Lung (tissue), 12 donors: Measurements from ENCODE around the gene UBE2H. TPM values are rescaled to one million over a fixed set of nuclear protein-coding genes. Genes with fewer than 3 reads are reported as not detected.
"Not testable (repeated sequence)": the region's sequence is repeated elsewhere in the genome, so short reads cannot be mapped to it uniquely, and the experiment has no call there.

ENCODE experiments used
- ATAC-seq: fragments of 200-7000 bp; cut with Tn5 transposase; one replicate; pipeline ENCODE4 v1.9.1; 2020; ENCODE audit warnings: moderate number of reproducible peaks; ENCODE audit not compliant: insufficient read depth, low FRiP score
- DNase-seq, 3 donors: peaks; one replicate each; pipeline ENCODE4 v3.0.0-alpha.2; 2013 to 2017
- H3K27ac ChIP-seq, 2 donors: one replicate each; pipeline ENCODE4 v1.5.1; 2013; ENCODE audit warnings: mild to moderate bottlenecking in 2 of 2, moderate library complexity in 2 of 2, control low read depth in 1 of 2, inconsistent platforms in 1 of 2, low read depth in 1 of 2, low read length in 1 of 2
- H3K27me3 ChIP-seq, 3 donors: one replicate each; pipeline ENCODE4 v1.5.1; 2013; ENCODE audit warnings: low read length in 2 of 3; ENCODE audit not compliant: control insufficient read depth in 3 of 3, insufficient read depth in 3 of 3
- H3K36me3 ChIP-seq, 4 donors: one replicate each; pipeline ENCODE4 v1.5.1; 2013; ENCODE audit warnings: low read length in 4 of 4, mild to moderate bottlenecking in 1 of 4, moderate library complexity in 1 of 4; ENCODE audit not compliant: control insufficient read depth in 4 of 4, insufficient read depth in 4 of 4
- H3K4me1 ChIP-seq, 5 donors: one replicate each; pipeline ENCODE4 v1.5.1; 2013; ENCODE audit warnings: low read length in 5 of 5, mild to moderate bottlenecking in 2 of 5, moderate library complexity in 1 of 5; ENCODE audit not compliant: control insufficient read depth in 5 of 5, insufficient read depth in 5 of 5
- H3K4me3 ChIP-seq: one replicate; pipeline ENCODE4 v1.5.1; 2013; ENCODE audit warnings: mild to moderate bottlenecking, control low read depth, moderate library complexity
- H3K9ac ChIP-seq, 2 donors: one replicate each; pipeline ENCODE4 v1.5.1; 2013; ENCODE audit warnings: low read length in 2 of 2, control low read depth in 1 of 2; ENCODE audit not compliant: insufficient read depth in 1 of 2
- H3K9me3 ChIP-seq, 4 donors: one replicate each; pipeline ENCODE4 v1.5.1; 2013; ENCODE audit warnings: low read length in 3 of 4, mild to moderate bottlenecking in 1 of 4, moderate library complexity in 1 of 4; ENCODE audit not compliant: control insufficient read depth in 4 of 4, insufficient read depth in 3 of 4
- WGBS, 2 donors: extraction: QIAGEN DNeasy Blood & Tissue Kit; methylation state at CpG; one replicate each; pipeline ENCODE4 v1.1.7; 2013; 5-methylcytosine and 5-hydroxymethylcytosine counted together
- polyA plus RNA-seq, 2 donors: library from polyadenylated mRNA; stranded (reverse); fragments of 200-250 nt; gene quantifications; one replicate each; pipeline ENCODE4 v1.2.1, GENCODE V29; 2013
- total RNA-seq, 2 donors: library from RNA; depleted of rRNA in 1 of 2; stranded (reverse); fragments of >200 nt in 1 of 2; gene quantifications; one replicate each; pipeline ENCODE4 v1.2.1, GENCODE V29; 2014 to 2021
- TF ChIP-seq, protein P1 (sequence below): IDR thresholded peaks from 2 replicates; pipeline ENCODE4 v1.5.1; 2012; ENCODE audit warnings: mild to moderate bottlenecking; ENCODE audit errors: control extremely low read depth, extremely low read depth
- donor health status: control.
- donor health status: control.
- donor health status: Bipolar disorder and iron deficiency.
- donor health status: healthy.
- donor health status: DM: yes; HTN: yes; CAD: no.

UBE2H gene
- total and polyA plus RNA-seq, 4 donors = 23.0 to 102 (median 49.7) TPM

DNA sequence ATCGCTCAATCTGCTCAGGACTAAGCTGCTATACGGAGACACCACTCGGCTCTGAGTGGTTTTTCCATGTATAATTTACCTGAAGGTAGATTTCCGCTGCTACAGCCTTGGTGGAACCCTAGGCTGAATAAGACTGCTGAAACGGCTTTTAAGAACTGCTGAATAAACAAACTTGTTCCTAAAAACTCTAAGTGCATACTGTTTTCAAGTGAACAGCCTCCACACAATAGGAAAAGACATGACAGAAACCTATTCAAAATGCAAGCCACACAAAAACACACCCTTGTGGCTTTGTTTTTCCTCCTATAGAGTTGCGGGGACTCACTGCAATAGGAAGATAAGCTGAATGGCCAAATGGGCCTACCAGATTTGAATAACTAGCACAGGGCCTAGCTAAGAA is 117.2 kb downstream of the UBE2H start:
- WGBS, 2 donors = 78 to 88% methylated on average over 6 of the region's 6 CpGs

GRCh38 chr7:129833353-129833752 is 119.4 kb downstream of the UBE2H start:
- not testable (repeated sequence) for H3K9me3 ChIP-seq, H3K4me3 ChIP-seq, ATAC-seq, H3K9ac ChIP-seq, H3K27ac ChIP-seq, DNase-seq, H3K27me3 ChIP-seq
- peaks cover 7 to 19% (median 12%) of the 10 kb centered on the region in 4 donors for H3K36me3 ChIP-seq
- 90 to 93% methylated on average over 6 of the region's 6 CpGs for WGBS, 2 donors
- H3K4me1 ChIP-seq = peaks cover 0 to 15% (median 3%) of the 10 kb centered on the region in 5 donors

More for the DNA sequence above, 117.2 kb downstream of the UBE2H start:
- Histone ChIP-seq H3K27ac (no peak overlapping the region), H3K9ac (no peak overlapping the region), H3K4me3 (no peak overlapping the region), H3K4me1 (peaks cover 0 to 14% (median 2%) of the 10 kb centered on the region in 5 donors), H3K9me3 (no peaks in the 10 kb centered on the region), H3K27me3 (no peaks in the 10 kb centered on the region), H3K36me3 (peaks cover 7 to 19% (median 12%) of the 10 kb centered on the region in 4 donors)
- DNase-seq (peak in 1 of 3 donors; percentile 33), ATAC-seq (no peak)
- TF ChIP-seq, protein P1, sequence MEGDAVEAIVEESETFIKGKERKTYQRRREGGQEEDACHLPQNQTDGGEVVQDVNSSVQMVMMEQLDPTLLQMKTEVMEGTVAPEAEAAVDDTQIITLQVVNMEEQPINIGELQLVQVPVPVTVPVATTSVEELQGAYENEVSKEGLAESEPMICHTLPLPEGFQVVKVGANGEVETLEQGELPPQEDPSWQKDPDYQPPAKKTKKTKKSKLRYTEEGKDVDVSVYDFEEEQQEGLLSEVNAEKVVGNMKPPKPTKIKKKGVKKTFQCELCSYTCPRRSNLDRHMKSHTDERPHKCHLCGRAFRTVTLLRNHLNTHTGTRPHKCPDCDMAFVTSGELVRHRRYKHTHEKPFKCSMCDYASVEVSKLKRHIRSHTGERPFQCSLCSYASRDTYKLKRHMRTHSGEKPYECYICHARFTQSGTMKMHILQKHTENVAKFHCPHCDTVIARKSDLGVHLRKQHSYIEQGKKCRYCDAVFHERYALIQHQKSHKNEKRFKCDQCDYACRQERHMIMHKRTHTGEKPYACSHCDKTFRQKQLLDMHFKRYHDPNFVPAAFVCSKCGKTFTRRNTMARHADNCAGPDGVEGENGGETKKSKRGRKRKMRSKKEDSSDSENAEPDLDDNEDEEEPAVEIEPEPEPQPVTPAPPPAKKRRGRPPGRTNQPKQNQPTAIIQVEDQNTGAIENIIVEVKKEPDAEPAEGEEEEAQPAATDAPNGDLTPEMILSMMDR = no peak

DNA sequence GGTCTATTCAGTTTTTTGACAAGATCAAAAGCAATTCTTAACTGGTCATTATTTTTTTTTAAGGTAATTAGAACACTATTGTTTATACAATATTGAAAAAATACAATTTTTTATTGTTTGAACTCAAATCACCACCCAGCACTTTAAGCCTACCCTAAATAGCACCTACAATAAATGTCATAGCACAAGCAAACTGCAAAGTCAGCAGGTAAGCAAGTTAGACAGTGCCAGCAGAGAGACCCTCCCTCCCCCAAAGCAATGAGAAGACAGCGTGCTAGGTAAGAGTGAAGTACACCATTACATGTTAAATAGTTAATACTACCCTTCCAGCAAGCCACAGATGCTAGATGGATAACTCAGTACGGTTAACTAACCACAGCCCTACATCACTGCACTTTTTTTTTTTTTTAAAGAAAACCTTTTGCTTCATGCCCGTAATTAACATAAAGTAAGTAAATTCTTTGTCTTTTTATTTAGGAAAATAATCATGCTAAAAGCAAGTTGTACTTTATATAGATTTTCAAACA is 120.0 kb downstream of the UBE2H start:
- Histone ChIP-seq H3K27ac (no peak overlapping the region), H3K4me1 (peaks cover 0 to 15% (median 3%) of the 10 kb centered on the region in 5 donors), H3K36me3 (peaks cover 7 to 19% (median 11%) of the 10 kb centered on the region in 4 donors), H3K9me3 (no peaks in the 10 kb centered on the region), H3K27me3 (no peaks in the 10 kb centered on the region), H3K9ac (no peak overlapping the region), H3K4me3 (no peak overlapping the region)
- TF ChIP-seq, protein P1 = no peak
- 91 to 95% methylated on average over 3 of the region's 3 CpGs for WGBS, 2 donors
- DNase-seq (no peak), ATAC-seq (no peak)

DNA sequence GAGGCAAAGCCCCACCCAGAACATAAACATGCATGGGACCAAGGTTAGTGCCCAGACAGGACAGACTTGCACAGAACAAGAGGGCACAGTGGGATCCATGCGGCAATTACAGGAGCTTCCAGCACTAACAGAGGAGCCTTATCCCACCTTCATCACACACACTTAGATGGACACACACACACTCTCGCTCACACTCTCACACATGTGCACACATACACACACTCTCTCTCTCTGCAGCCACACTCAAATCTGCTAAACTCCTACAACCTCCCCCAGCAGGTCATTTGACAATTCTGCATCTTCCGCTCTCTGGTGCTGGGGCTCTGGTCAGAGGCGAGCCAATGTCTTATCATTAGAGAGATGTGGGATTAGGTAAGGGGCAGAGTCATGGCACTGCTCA is 120.5 kb downstream of the UBE2H start:
- no peak overlapping the region for H3K4me3 ChIP-seq
- H3K27ac ChIP-seq = peak overlapping the region; percentile 55 to 73
- TF ChIP-seq, protein P1 = no peak
- DNase-seq (no peak), ATAC-seq (no peak)
- H3K27me3 ChIP-seq = no peaks in the 10 kb centered on the region
- WGBS, 2 donors = 96 to 97% methylated on average over 4 of the region's 4 CpGs
- peaks cover 6 to 18% (median 10%) of the 10 kb centered on the region in 4 donors for H3K36me3 ChIP-seq
- H3K9me3 ChIP-seq = no peaks in the 10 kb centered on the region
- peaks cover 0 to 15% (median 3%) of the 10 kb centered on the region in 5 donors for H3K4me1 ChIP-seq
- H3K9ac ChIP-seq = no peak overlapping the region
